Body of pancreas (tissue), 4 donors: ENCODE measurements around the gene GORAB.

Source experiments
- POLR2A ChIP-seq, 3 donors: fragments of 450-650 bp; IDR thresholded peaks; one replicate each; pipeline ENCODE4 v1.6.1; 2016; ENCODE audit warnings: antibody characterized with exemption in 3 of 3, mild to moderate bottlenecking in 2 of 3
- TF ChIP-seq, protein P1 (sequence below), 7 experiments: fragments of 450-650 bp in 4 of 7; fragments of 200-600 bp in 3 of 7; sonication (generic) in 3 of 7; IDR thresholded peaks; one replicate each; pipeline ENCODE4 v1.5.1; 2016 to 2019; ENCODE audit warnings: antibody characterized with exemption in 7 of 7

DNA sequence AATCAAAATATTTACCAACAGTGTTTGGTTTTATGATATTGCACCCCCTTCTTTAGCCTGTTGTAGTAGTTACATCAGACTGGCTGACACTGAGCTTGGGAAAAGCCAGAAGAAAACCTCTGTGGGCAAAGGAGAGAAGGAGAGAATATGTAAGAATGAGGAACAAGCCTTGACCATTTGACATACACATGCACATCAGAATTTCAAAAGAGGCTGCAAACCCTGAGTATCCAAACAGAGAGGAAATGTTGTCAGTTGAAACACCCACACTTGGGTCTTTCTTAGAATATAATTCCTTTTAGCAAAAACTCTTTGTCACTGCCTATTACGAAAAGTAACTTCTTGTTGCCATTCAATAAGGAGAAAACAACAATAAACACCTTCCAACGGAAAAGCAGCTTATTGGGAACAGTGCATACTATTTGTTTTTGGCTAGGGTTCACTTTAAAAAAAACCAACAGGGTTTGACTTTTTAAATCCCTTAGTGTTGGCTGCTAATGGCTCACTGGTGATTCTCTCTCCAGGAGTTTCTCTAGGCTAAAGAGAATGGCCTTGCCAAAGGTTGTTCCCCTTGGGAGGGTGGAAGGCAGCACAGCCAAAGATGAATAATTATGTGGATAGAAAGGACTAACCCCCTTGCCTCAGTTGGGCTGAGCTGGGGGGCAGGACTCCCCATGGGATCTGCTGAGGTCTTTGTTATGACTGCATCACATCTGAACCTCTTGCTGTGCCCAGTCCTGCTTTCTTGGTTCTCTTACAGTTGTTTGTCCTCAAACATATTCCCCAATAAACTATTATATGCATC lies 48.9 kb downstream of the GORAB start:
- TF ChIP-seq, protein P1, sequence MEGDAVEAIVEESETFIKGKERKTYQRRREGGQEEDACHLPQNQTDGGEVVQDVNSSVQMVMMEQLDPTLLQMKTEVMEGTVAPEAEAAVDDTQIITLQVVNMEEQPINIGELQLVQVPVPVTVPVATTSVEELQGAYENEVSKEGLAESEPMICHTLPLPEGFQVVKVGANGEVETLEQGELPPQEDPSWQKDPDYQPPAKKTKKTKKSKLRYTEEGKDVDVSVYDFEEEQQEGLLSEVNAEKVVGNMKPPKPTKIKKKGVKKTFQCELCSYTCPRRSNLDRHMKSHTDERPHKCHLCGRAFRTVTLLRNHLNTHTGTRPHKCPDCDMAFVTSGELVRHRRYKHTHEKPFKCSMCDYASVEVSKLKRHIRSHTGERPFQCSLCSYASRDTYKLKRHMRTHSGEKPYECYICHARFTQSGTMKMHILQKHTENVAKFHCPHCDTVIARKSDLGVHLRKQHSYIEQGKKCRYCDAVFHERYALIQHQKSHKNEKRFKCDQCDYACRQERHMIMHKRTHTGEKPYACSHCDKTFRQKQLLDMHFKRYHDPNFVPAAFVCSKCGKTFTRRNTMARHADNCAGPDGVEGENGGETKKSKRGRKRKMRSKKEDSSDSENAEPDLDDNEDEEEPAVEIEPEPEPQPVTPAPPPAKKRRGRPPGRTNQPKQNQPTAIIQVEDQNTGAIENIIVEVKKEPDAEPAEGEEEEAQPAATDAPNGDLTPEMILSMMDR (IDR thresholded peaks at IDR 0.05) = no peak
- no peak for TF ChIP-seq POLR2A (IDR thresholded peaks at IDR 0.05)
